Activated T-cell treated with anti-CD3 and anti-CD28 coated beads, Interleukin-2, amount 50 U/mL, for 48 hours (primary cell): Measurements from ENCODE around the gene IGF1R.

Experiments used
- DNase-seq, 2 experiments: peaks; one replicate each; pipeline ENCODE4 v3.0.0-alpha.2; 2020

The IGF1R gene

DNA sequence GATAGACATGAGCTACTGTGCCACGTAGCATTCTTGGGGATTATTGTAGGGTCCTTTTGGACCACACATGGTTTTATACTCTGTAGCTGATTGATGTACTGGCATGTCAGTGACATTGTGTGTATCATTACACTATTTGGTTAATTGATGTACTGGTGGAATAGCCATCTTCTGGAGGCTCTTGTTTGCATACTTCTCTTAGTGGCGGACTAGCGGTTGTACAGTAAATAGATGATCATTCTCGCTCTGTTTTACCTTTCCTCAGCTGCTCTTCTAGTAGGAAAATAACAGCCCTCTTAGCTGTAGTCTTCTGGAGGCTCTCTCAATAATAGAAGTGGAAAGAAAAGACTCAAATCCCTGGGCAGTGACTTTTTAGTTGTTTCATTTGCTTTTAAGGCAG lies 24.8 kb downstream of the IGF1R start:
- no peak for DNase-seq

DNA sequence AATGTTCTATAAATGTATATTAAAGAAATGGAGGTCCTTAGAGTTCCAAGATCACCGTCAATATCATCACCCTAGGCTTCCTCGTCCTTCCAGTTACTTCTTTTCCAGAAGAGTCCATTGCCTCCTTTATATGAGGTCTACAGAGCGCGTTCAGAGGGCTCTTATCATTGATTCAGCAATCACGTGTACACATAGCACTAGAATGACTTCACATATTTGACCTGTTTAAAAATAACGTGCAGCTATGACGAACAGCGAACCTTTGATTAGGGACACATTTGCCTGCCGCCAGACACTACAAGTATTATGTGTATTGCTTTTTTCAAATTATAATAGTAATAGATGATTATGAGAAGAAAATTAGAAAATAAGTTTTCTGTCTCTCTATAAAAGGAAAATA lies 26.0 kb downstream of the IGF1R start:
- no peak for DNase-seq

DNA sequence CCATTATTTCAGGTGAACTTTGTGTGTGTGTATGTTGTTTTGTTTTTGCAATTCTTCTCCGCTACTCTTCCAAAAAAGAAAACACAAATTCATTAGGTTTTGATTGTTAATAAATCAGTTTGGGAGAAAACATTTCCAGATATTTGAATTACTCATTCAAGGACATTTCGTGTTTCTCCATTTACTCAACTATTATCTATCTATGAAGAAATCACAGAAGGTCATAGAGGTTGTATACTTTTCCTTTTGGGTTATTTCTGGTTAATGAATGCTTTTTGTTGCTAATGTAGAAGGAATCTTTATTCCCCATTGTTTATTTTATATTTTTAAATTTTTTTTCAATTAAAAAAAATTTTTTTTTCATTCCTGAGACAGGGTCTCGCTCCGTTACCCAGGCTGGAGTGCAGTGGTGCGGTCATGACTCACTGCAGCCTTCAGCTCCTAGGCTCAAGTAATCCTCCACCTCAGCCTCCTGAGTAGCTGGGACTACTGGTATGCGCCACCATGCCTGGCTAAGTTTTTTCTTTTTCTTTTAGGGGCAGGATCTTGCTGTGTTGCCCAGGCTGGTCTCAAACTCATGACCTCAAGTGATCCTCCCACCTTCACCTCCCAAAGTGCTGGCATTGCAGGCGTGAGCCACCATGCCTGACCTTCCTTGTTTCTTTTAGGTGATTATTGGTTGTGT lies 28.4 kb downstream of the IGF1R start:
- DNase-seq, result no peak

DNA sequence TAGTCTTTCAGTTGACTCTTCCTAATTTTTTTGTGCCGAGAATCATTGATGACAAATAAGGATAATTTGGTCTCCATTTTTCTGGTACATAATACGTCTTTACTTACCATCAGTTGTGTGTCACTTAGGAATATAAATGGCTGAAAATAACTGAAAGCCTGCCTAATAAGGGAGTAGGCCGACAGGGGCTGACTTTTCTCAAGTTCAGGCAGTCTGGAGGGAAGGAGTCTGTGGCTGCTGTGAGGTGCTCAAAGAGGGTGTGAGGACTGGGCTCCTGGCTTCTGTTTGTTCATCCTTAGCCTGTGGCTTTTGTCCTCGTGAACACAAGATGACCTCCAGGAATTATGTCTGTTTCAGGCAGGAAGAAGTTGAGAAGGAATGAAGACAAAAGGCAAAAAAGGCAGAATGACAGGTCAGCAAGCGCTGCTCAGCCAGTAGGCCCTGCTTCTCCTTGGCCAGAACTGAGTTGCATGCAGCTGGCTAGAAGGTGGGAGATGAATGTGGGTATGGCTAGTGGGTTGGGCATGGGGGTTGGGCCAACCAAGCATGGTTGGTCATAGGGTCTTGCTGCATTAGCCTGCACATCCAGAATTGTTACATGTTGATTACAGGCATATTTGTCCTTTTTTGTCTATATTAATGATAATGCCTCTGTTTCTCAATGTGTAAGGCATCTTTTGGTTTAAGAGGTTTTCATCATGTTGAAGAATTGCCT lies 29.2 kb downstream of the IGF1R start:
- no peak for DNase-seq

DNA sequence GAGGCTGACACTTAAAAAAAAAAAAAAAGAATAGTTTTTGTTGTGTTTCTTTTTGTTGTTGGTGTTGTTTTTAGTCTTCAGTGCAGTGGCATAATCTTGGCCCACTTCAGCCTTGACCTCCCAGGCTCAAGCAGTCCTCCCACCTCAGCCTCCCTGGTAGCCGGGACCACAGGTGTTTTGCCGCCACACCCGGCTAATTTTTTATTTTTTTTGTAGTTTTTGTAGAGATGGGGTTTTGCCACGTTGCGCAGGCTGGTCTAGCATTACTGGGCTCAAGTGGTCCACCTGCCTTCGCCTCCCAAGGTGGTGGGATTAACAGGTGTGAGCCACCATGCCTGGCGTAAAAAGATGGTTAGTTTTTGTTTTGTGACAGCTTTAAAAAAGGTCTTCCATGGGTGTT lies 30.1 kb downstream of the IGF1R start:
- no peak for DNase-seq

DNA sequence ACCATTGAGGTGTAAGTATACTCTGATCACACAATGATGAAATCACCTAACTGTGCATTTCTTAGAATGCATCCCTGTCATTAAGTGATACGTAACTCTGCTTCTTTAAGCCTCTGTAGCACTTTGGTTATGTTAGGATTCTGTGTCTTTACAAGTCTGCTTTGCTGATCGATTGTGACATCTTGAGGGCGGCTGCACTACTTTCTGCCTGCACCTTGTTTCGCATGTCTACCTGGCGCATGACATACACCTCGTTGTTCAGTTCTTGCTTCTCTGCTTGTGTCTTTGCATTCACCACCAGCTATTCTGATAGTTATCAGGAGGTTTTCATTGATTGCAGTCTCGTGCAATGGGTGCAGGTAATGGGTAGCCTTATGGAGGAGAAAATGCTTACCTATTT lies 32.7 kb downstream of the IGF1R start:
- DNase-seq, result no peak

DNA sequence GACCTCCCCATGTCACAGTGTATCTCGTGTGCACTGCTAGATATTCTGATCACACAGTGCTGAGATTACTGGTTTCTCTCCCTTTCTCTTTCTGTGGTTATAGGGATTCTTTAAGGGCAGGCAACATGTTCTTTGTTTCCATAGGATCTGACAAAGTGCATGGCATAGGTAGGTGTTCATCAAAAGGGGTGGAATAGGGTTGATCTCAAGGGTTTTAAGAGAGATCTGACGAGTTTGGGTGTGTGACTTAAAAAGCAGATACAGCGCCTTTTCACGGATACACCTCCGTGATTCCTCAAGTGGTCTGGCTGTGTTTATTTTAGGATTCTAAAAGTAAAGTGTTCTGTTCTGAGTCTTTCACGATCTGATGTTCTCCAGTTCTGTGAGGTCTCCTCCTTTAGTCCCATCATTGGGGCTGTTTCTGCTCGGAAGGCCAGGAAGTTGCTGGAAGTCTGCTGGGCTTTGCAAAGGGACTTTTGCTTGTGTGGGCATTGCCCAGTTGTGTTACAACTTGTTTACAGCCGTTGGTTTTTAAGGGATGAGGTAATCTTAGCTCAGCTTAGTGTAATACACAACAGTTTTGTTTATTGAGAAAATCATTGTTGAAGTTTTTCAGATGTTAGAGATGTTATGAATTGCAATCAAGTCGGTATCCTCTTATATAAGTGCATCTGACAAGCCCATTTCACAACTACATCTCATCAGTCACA lies 34.8 kb downstream of the IGF1R start:
- DNase-seq, result no peak

DNA sequence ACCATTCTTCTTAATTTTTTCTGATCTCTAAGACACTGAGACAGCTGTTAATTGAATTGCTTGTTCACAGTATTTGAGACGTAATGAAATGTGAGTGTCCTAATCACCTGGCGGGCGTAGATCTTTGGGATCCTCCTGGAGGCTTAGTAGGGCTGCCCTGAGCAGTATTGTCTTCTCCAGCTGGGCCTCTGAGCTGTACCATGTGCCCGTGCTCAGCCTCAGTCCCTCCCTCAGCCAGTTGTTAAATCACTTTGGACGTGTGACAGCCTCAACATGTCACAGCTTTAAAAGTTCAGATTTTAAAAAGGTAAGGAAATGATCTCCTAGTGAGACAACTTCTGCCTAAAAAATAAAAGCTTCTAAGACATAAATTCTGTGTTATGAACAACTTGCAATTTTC lies 35.5 kb downstream of the IGF1R start:
- DNase-seq, result no peak

DNA sequence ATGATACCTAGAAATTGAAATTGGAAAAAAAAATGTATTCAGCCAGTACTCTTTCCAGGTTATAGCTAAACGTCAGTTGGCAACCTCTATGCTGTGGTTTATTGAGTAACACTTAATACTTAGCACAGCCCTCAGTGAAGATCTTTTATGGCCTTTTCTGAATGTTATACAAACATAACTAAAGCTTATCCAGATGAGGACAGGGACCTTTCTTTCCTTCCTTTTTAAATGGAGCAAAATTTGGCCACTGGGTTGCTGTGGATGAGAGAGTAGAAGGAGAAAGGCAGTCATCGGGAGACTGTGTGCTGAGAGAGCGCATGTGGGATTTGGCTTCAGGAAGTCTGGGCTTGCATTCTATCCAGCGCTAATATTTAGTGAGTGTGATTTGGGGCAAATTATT lies 36.1 kb downstream of the IGF1R start:
- no peak for DNase-seq

DNA sequence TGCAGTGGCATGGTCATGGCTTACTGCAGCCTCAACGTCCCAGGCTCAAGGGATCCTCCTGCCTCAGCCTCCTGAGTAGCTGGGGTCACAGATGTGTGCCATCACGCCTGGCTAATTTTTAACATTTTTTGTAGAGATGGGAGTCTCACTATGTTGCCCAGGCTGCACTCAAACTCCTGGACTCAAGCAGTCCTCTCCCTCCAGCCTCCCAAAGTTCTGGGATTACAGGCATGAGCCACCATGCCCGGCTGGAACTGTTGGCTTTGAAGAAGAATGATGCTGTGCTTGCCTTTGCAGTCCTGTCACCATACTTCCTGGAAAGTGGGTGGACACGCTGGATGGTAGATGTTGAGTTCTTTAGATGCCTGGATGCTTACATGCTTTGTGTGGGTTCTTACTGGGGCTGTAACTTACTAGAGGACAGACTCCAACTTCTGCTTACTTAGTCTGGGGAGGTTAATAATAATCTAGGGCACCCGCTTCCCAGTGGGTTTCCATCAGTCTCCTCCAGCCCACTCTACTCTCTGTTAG lies 36.7 kb downstream of the IGF1R start:
- no peak for DNase-seq

DNA sequence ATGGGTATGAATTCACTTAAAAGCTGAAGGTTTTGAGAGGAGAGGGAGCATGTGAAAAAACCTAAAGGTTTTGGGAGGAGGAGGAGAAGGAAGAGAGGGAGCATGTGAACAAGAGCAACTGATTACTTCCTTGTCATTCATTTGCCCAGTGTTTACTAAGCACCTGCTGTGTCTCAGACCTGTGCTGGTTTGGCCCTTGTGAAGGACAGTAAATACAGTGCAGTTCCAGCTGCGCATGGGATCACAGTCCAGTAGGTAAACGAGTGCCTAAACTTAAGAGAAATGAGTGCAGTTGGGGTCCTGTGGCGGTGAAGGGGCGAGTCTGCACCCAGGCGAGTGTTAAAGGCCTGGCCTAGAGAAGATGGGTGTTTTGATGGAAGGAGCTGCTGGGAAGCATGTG lies 38.6 kb downstream of the IGF1R start:
- DNase-seq, result no peak

DNA sequence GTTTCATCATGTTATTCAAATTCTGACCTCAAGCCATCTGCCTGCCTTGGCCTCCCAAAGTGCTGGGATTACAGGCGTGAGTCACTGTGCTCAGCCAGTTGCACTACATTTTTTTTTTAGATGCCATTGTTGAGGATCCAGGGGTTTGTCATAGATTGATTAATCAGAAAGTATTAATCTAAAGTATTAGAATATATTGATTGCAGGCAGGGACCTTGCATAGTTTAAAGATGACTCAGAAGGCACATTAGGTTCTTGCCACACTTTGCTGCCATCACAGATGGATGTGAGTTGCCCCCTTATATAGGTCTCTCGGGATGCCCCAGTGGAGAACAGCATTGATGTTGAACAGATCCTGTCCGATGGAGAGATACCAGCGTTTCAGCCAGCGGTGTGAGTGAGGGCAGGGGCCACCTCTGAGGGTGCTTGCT lies 41.1 kb downstream of the IGF1R start:
- no peak for DNase-seq

DNA sequence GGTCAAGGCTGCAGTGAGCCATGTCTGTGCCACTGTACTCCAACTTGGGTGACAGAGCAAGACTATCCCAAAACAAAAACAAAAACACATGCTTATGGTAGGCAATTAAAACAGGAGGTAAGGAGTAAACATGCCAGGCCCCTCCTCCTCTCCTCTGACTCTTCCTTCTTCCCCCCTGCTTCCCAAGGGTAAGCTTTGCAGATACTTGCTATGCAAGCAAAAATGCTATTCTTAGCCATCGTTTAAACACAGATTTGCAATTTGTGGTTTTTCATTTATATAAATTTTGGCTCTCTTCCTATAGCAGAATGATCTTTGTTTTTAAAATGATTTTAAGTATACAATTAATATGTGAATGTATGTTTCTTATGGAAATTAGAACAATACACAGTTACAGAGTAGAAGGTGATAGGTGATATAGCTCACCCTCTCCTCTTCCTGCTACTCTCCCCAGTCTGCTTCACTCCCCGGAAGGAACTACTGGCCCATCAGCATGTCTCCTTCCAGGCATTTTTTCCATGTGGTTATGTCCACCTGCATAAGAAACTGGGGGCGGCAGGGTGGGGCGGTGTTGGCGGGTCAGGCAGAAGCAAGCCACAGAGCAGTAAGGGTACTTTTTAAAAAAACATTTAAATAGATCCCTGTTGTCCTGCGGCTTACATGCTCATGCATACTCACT lies 42.1 kb downstream of the IGF1R start:
- no peak for DNase-seq

DNA sequence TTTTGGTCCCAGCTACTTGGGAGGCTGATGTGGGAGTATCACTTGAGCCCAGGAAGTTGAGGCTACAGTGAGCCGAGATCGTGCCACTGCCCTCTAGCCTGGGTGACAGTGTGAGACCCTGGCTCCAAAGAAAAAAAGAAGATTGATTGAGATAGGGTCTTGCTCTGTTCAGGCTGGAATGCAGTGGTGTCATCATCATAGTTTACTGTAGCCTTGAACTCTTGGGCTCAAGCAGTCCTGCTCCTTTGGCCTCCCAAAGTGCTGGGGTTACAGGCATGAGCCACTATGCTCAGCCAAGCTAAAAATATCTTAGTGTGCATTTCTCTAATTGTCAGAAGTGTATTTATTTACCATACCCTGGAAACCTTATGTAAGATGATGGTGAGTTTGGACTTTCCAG lies 43.9 kb downstream of the IGF1R start:
- DNase-seq, result no peak

DNA sequence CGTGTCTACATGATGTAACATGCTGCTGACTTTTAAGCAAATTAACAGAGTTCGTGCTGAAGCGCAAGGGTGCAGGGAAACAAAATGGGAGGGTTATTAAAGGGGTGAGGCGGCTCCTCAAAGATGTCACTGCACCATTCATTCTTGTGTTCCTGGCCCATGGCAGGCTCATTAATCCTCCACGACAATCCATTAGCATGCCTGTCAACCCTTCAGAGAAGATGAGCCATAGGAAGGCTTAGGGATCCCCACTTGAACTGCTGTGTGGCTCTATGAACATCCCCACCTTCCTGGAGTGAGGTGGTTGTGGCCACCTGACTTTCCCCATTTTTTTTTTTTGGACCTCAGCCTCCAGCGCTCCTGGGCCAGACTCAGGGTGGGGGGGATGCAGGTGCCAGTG lies 45.8 kb downstream of the IGF1R start:
- DNase-seq, result no peak

DNA sequence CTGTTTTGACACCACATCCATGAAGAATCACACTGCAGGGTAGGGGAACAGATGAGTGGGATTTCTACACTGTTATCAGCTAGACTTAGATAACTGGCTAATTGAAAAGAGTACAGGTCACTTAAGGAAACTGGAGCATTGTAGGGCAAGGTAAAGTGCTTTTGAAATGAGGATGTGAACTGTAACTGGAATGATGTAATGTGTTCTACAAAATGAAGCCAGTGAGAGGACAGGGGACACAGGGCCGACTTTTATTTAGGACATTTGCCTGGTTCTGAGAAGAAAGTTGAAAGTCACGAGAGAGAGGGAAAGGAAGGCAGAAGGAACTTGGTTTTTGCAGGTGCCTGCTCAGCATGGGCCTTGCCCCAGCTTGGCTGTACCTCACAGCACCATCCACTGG lies 50.5 kb downstream of the IGF1R start:
- no peak for DNase-seq

DNA sequence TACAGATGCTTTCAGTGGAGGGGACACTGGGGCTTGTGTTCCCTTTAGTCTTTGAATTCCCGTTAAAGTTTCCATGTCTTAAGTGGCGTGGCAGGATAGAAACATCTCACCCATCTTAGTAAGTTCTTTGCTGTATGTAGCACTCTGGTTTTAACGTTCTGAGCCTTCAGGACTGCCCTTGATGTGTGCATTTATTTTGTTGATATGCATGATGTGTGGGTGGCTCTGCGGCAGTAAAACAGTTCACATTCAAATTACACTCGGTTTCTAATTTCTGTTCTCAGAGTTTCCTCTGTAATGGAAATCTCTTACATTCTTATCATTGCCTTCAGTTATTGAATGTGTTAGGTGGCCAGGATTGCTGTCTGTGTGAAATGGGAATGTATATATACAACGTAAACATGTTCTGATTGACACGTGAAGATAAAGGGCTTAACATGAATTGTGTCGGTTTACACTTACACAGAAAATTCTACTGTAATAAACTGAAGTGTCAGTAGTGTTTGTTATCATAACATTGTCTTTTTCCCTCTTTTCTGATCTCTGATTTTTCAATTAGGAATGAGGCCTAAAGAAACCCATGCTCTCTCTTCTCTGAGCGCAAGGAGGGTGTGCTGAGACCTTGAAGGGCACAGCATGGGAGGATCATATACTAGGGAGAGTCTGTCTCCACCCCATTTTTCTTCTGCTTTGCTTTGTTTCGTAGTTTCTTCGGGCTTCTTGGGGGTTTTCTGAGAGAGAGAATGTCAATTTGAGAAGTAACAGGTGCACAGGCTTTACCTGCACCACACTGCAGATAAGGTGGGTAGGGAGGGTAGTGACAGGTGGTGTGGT lies 51.5 kb downstream of the IGF1R start:
- DNase-seq, result no peak

DNA sequence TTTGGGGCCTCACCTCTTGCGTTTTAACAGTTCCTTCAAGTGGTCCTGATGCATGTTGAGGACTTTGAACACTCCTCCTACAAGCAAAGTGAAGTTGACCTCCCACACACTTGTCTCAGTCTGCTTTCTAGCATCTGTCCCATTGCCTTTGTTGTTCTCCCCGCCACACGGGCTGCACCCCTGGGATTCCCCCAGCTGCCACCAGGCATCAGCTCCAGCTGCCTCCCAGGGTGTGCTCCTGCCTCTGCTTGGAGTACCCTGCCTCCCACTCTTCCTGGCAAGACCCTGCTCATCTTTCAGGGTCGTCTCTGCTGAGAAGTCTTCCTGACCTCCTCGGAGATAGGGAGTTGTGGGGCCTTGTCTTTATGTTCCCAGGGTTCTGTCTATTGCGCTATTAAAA lies 52.2 kb downstream of the IGF1R start:
- DNase-seq, result no peak

DNA sequence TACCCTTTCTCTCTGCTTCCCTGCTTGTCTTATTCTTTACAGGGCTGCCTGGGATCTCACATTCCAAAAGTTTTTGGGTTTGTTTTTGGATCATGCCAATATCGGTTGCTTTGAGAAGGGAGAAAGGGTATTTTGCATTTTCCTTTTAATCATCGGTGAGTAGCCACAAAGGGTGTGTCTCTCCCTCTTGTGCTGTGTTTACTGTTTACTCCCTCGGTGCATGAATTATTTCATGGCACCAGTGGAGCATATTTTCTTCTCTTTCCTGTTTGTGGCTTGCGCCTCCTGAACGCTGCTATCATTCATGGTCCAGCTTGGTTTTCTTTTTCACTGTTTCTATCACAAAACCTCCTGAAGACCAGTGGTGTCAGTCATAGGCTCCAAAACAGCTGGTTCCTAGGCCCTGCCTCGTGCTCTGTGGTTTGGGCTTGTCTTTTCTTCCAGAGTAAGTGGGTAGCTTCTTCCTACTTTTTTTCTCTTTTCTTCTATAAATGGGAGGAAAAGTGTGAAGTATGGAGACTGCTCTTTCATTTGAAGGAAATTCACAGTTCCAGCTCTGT lies 54.9 kb downstream of the IGF1R start:
- DNase-seq, result no peak

DNA sequence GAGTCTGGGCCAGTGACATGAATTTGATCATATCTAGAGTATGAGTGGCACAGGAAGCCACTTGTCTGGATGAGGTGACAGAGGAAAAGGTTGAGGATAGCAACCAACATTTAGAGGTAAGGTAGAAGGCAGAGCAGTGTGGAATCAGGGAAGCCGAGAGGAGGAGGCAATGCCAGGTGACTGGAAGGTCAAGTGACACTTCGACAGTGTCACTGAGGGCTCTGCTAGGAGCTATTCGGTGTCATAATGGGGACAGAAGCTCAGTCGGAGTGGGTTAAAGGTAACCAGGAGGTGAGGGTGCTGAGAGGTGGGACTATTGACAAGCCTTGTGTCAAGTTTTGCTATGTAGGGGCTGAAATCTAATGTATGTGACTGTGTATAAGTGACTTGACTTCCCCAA lies 56.7 kb downstream of the IGF1R start:
- no peak for DNase-seq

DNA sequence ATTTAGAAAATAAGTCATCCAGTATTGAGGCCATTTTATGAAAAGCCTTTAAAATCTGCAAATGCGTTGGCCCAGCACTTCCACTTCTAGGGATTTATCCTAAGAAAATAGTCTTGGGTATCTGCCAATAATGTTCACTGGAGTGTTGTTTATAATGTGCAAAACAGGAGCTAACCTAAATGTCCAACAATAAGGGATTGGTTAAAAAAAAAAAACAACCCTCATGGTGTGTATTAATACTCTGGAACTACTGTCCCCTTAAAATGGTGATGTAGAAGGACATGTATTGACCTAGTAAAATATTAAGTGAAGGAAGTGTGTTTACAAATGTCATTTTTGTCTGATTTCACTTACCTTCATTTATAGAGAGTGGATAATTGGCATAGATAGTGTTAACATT lies 58.0 kb downstream of the IGF1R start:
- DNase-seq, result no peak

DNA sequence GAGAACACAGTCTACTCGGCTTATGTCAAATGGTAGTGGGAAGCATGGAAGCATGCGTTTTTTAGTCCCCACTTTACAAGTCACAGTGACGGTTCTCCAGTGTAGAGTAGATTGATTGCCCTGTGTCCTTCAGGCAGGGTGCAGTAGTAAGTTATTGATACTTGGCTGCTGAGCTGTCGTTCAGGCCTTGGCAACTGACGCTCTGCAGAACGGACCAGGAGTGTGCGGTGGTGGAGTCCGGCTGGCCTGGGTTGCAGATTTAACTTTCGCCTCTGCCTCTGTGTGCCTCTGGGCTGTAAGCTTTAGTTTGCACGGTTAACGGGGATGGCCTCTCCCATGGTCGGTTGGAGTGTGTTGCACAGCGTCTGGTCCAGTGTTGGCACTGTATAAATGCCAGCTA lies 58.6 kb downstream of the IGF1R start:
- no peak for DNase-seq
